HEK293 (cell line): Measurements from ENCODE around the gene DES.

Experiments used
- CTCF ChIA-PET: fragments of 350-600 bp; formaldehyde crosslinking; extraction: SDS; loops from one replicate; lab custom pipeline; 2021; ENCODE audit warnings: antibody characterized with exemption; lab: Yijun Ruan, JAX
- POLR2A ChIA-PET: fragments of 300-600 bp; formaldehyde crosslinking; extraction: SDS; loops from one replicate; lab custom pipeline; 2020; ENCODE audit warnings: antibody characterized with exemption, inconsistent platforms; lab: Yijun Ruan, JAX
- H3K27ac ChIP-seq: fragments of 200-500 bp; sonication (Bioruptor generic); 2 replicates; pipeline ENCODE4 v1.5.1; 2014; ENCODE audit warnings: low read depth, low read length, control low read depth, inconsistent platforms; ENCODE audit errors: extremely low read depth
- H3K36me3 ChIP-seq, 2 experiments: fragments of 200-500 bp in 1 of 2; sonication (Bioruptor generic) in 1 of 2; 1 replicate in 1 of 2; 2 replicates in 1 of 2; pipeline ENCODE4 v1.5.1; 2014 to 2017; ENCODE audit warnings: inconsistent platforms in 2 of 2, low read length in 2 of 2; ENCODE audit not compliant: control insufficient read depth in 2 of 2, insufficient read depth in 1 of 2
- H3K4me1 ChIP-seq: fragments of 200-500 bp; sonication (Bioruptor generic); 2 replicates; pipeline ENCODE4 v1.5.1; 2014; ENCODE audit warnings: mild to moderate bottlenecking, low read length, inconsistent platforms; ENCODE audit not compliant: control insufficient read depth, insufficient read depth
- H3K4me3 ChIP-seq: 2 replicates; pipeline ENCODE4 v1.5.1; 2011; ENCODE audit warnings: low read depth, mild to moderate bottlenecking, control low read depth, low read length, moderate library complexity
- H3K9me3 ChIP-seq: fragments of 200-500 bp; sonication (Bioruptor generic); 2 replicates; pipeline ENCODE4 v1.5.1; 2014; ENCODE audit warnings: low read depth, low read length, inconsistent platforms; ENCODE audit not compliant: control insufficient read depth, insufficient read depth
- BCL6B ChIP-seq: fragments of 450-650 bp; formaldehyde crosslinking; IDR thresholded peaks from 2 replicates; pipeline ENCODE4 v1.5.1; 2017; ENCODE audit warnings: missing biosample characterization, missing genetic modification characterization
- ELK4 ChIP-seq: IDR thresholded peaks from 2 replicates; pipeline ENCODE4 v1.6.1; 2011; ENCODE audit warnings: mild to moderate bottlenecking, low read depth, low read length, borderline replicate concordance
- ZBTB8A ChIP-seq: fragments of 450-650 bp; formaldehyde crosslinking; IDR thresholded peaks from 2 replicates; pipeline ENCODE4 v1.5.1; 2016; ENCODE audit warnings: missing biosample characterization, missing genetic modification characterization
- ZFP41 ChIP-seq: fragments of 450-650 bp; formaldehyde crosslinking; IDR thresholded peaks from 2 replicates; pipeline ENCODE4 v1.5.1; 2016; ENCODE audit warnings: missing biosample characterization, missing genetic modification characterization, borderline replicate concordance
- ZNF148 ChIP-seq: fragments of 450-650 bp; formaldehyde crosslinking; IDR thresholded peaks from 2 replicates; pipeline ENCODE4 v1.5.0; 2017; ENCODE audit warnings: missing biosample characterization, missing genetic modification characterization, borderline replicate concordance
- ZNF211 ChIP-seq: fragments of 450-650 bp; formaldehyde crosslinking; IDR thresholded peaks from 2 replicates; pipeline ENCODE4 v1.5.1; 2016; ENCODE audit warnings: low read depth, missing biosample characterization, missing genetic modification characterization
- ZNF449 ChIP-seq: fragments of 450-650 bp; formaldehyde crosslinking; IDR thresholded peaks from 2 replicates; pipeline ENCODE4 v1.5.1; 2017; ENCODE audit warnings: missing biosample characterization, mild to moderate bottlenecking, missing genetic modification characterization, moderate library complexity
- ZNF488 ChIP-seq: fragments of 450-650 bp; formaldehyde crosslinking; IDR thresholded peaks from 2 replicates; pipeline ENCODE4 v1.5.1; 2016; ENCODE audit warnings: missing biosample characterization, missing genetic modification characterization
- ZNF558 ChIP-seq: fragments of 450-650 bp; formaldehyde crosslinking; IDR thresholded peaks from 2 replicates; pipeline ENCODE4 v1.5.1; 2016; ENCODE audit warnings: missing biosample characterization, missing genetic modification characterization
- ZNF561 ChIP-seq: fragments of 450-650 bp; IDR thresholded peaks from 2 replicates; pipeline ENCODE4 v1.5.1; 2018; ENCODE audit warnings: missing biosample characterization, missing genetic modification characterization, borderline replicate concordance
- ZNF610 ChIP-seq: fragments of 450-650 bp; formaldehyde crosslinking; IDR thresholded peaks from 2 replicates; pipeline ENCODE4 v1.5.1; 2016; ENCODE audit warnings: missing biosample characterization, missing genetic modification characterization, borderline replicate concordance
- ZNF658 ChIP-seq: fragments of 450-650 bp; formaldehyde crosslinking; IDR thresholded peaks from 2 replicates; pipeline ENCODE4; 2016; ENCODE audit warnings: missing biosample characterization, missing genetic modification characterization
- ZNF701 ChIP-seq: fragments of 450-650 bp; formaldehyde crosslinking; IDR thresholded peaks from 2 replicates; pipeline ENCODE4 v1.5.1; 2016; ENCODE audit warnings: missing biosample characterization, missing genetic modification characterization

DES gene

GRCh38 chr2:219415580-219416234, 2.5 kb upstream of the DES start (continued):
- TF ChIP-seq ZNF148 (tag by site-specific recombination) (no peak), ZNF610 (tag by site-specific recombination) (no peak), ZNF558 (tag by site-specific recombination) (no peak), BCL6B (tag by site-specific recombination) (no peak), ZNF701 (no peak)

GRCh38 chr2:219416235-219416602, 2.0 kb upstream of the DES start:
- Histone ChIP-seq H3K9me3 (no peaks in the 10 kb centered on the region), H3K27ac (no peak overlapping the region), H3K36me3 (no peaks in the 10 kb centered on the region), H3K4me1 (no peaks in the 10 kb centered on the region), H3K4me3 (no peak overlapping the region)
- ChIA-PET POLR2A (interaction anchor here (0.5 kb wide), 1 partner anchor 8 kb away, joined by 6 read pairs; no protein-coding TSS in a partner anchor), CTCF (interaction anchor here (0.5 to 2.1 kb wide), 11 partner anchors 8 to 240 kb away, joined by 3 to 8 read pairs (median 3); partner anchors contain the start of gene CNPPD1)
- TF ChIP-seq ZNF449 (tag by site-specific recombination): no peak
- TF ChIP-seq ZBTB8A: no peak
- TF ChIP-seq ZNF561 (tag by site-specific recombination): no peak
- no peak for TF ChIP-seq ZFP41
- no peak for TF ChIP-seq ZNF211 (tag by site-specific recombination)
- TF ChIP-seq ZNF658 (tag by site-specific recombination): no peak
- no peak for TF ChIP-seq ZNF148 (tag by site-specific recombination)
- no peak for TF ChIP-seq ELK4
- TF ChIP-seq ZNF488 (tag by site-specific recombination): no peak
